ENCODE results near the gene FARS2. TPM values are rescaled to one million over a fixed set of nuclear protein-coding genes. Genes with fewer than 3 reads are reported as not detected.

The FARS2 gene
- polyA plus RNA-seq, 1 donor (not counting 4 experiments of a cell fraction or from before 2014, with no cell fraction given) = 21.3 TPM

DNA sequence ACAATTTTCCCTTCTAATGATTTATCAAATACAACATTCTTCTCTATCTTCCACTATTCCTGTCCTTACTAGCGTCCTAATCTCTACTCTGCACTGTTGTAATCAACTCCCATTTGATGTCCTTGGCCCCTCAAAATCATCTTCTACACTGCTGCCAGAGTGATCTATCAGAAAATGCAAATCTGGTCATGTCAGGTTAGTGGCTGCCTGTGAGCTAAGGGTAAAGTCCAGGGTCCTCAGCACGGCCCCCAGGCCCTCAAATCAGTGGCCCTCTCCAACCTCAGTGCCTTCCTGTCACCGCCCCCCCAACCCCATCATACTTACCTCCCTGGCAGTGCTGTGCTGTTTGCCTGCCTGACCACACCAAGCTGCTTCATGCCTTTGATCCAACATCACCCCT, 4.4 kb upstream of the FARS2 start:
- no peaks in the 10 kb centered on the region for H3K9me3 ChIP-seq (ENCODE audit: control insufficient read depth, low read depth, low read length)
- H3K4me3 ChIP-seq (ENCODE audit: control insufficient read depth in 2 of 3, extremely low read depth in 1 of 3, insufficient read depth in 2 of 3, low read depth in 1 of 3, low read length in 3 of 3) = no peak overlapping the region
- H3K36me3 ChIP-seq (ENCODE audit: control insufficient read depth in 2 of 2, extremely low read depth in 1 of 2, insufficient read depth in 2 of 2, low read length in 2 of 2) = peaks cover 5 to 22% of the 10 kb centered on the region in 2 experiments
- H3K79me2 ChIP-seq (ENCODE audit: control insufficient read depth, insufficient read depth, low read length) = peaks cover 41% of the 10 kb centered on the region
- DNase-seq (ENCODE audit: low read depth, low spot score) (no peak), FAIRE-seq (no peak)
- no peak overlapping the region for H3K4me2 ChIP-seq (ENCODE audit: control insufficient read depth, extremely low read depth, insufficient read depth, low read depth, low read length)
- no peaks in the 10 kb centered on the region for H4K20me1 ChIP-seq (ENCODE audit: control insufficient read depth, extremely low read depth, insufficient read depth, low read length)
- no peak overlapping the region for H3K27ac ChIP-seq (ENCODE audit: control insufficient read depth, insufficient read depth, low read length)
- dilution Hi-C loops (cut with MboI; ENCODE audit: extremely low pct_ligation_motif_present, low sequenced_read_pairs) = no loop called here
- no peaks in the 10 kb centered on the region for H3K27me3 ChIP-seq (ENCODE audit: control insufficient read depth, extremely low read depth, insufficient read depth, low read length)
- H3K9me1 ChIP-seq (ENCODE audit: control insufficient read depth, extremely low read depth, insufficient read depth, low read length) = no peaks in the 10 kb centered on the region
- no peak overlapping the region for H2AFZ ChIP-seq (ENCODE audit: control insufficient read depth, low read length)
- H3K9ac ChIP-seq (ENCODE audit: control insufficient read depth, extremely low read depth, insufficient read depth, low read length) = no peak overlapping the region
- TF ChIP-seq EZH2 (IDR thresholded peaks at IDR 0.05; ENCODE audit: low read length) = no peak
- TF ChIP-seq, protein P1, sequence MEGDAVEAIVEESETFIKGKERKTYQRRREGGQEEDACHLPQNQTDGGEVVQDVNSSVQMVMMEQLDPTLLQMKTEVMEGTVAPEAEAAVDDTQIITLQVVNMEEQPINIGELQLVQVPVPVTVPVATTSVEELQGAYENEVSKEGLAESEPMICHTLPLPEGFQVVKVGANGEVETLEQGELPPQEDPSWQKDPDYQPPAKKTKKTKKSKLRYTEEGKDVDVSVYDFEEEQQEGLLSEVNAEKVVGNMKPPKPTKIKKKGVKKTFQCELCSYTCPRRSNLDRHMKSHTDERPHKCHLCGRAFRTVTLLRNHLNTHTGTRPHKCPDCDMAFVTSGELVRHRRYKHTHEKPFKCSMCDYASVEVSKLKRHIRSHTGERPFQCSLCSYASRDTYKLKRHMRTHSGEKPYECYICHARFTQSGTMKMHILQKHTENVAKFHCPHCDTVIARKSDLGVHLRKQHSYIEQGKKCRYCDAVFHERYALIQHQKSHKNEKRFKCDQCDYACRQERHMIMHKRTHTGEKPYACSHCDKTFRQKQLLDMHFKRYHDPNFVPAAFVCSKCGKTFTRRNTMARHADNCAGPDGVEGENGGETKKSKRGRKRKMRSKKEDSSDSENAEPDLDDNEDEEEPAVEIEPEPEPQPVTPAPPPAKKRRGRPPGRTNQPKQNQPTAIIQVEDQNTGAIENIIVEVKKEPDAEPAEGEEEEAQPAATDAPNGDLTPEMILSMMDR (optimal IDR thresholded peaks at IDR 0.05 in 1 of 3, IDR thresholded peaks at IDR 0.05 in 1 of 3, conservative IDR thresholded peaks at IDR 0.05 in 1 of 3; ENCODE audit: extremely low read depth in 1 of 3, insufficient read depth in 2 of 3, low read length in 3 of 3) = no peak
- peaks cover 7% of the 10 kb centered on the region for H3K4me1 ChIP-seq (ENCODE audit: control insufficient read depth, extremely low read depth, insufficient read depth, low read length)

GRCh38 chr6:5257400-5257799, 3.9 kb upstream of the FARS2 start:
- Histone ChIP-seq H3K4me2 (ENCODE audit: control insufficient read depth, extremely low read depth, insufficient read depth, low read depth, low read length) (no peak overlapping the region), H3K9me3 (ENCODE audit: control insufficient read depth, low read depth, low read length) (no peaks in the 10 kb centered on the region), H3K79me2 (ENCODE audit: control insufficient read depth, insufficient read depth, low read length) (peaks cover 45% of the 10 kb centered on the region), H3K27ac (ENCODE audit: control insufficient read depth, insufficient read depth, low read length) (no peak overlapping the region), H3K4me3 (ENCODE audit: control insufficient read depth in 2 of 3, extremely low read depth in 1 of 3, insufficient read depth in 2 of 3, low read depth in 1 of 3, low read length in 3 of 3) (no peak overlapping the region), H3K4me1 (ENCODE audit: control insufficient read depth, extremely low read depth, insufficient read depth, low read length) (peaks cover 7% of the 10 kb centered on the region), H4K20me1 (ENCODE audit: control insufficient read depth, extremely low read depth, insufficient read depth, low read length) (no peaks in the 10 kb centered on the region), H2AFZ (ENCODE audit: control insufficient read depth, low read length) (no peak overlapping the region), H3K9me1 (ENCODE audit: control insufficient read depth, extremely low read depth, insufficient read depth, low read length) (no peaks in the 10 kb centered on the region), H3K9ac (ENCODE audit: control insufficient read depth, extremely low read depth, insufficient read depth, low read length) (no peak overlapping the region), H3K27me3 (ENCODE audit: control insufficient read depth, extremely low read depth, insufficient read depth, low read length) (no peaks in the 10 kb centered on the region), H3K36me3 (ENCODE audit: control insufficient read depth in 2 of 2, extremely low read depth in 1 of 2, insufficient read depth in 2 of 2, low read length in 2 of 2) (peaks cover 5 to 22% of the 10 kb centered on the region in 2 experiments)
- DNase-seq (ENCODE audit: low read depth, low spot score) = no peak
- dilution Hi-C loops (cut with MboI; ENCODE audit: extremely low pct_ligation_motif_present, low sequenced_read_pairs) = no loop called here
- TF ChIP-seq, protein P1 (optimal IDR thresholded peaks at IDR 0.05 in 1 of 3, IDR thresholded peaks at IDR 0.05 in 1 of 3, conservative IDR thresholded peaks at IDR 0.05 in 1 of 3; ENCODE audit: extremely low read depth in 1 of 3, insufficient read depth in 2 of 3, low read length in 3 of 3) = no peak
- TF ChIP-seq EZH2 (IDR thresholded peaks at IDR 0.05; ENCODE audit: low read length) = no peak
- FAIRE-seq = no peak
